ENCODE measurements around the gene BEST4. TPM values are rescaled to one million over a fixed set of nuclear protein-coding genes. Genes with fewer than 3 reads are reported as not detected.
"Not testable (repeated sequence)": the region's sequence is repeated elsewhere in the genome, so short reads cannot be mapped to it uniquely, and the experiment has no call there.

BEST4 gene
- total RNA-seq, 1 donor from 2014 or later: 0.16 TPM

DNA sequence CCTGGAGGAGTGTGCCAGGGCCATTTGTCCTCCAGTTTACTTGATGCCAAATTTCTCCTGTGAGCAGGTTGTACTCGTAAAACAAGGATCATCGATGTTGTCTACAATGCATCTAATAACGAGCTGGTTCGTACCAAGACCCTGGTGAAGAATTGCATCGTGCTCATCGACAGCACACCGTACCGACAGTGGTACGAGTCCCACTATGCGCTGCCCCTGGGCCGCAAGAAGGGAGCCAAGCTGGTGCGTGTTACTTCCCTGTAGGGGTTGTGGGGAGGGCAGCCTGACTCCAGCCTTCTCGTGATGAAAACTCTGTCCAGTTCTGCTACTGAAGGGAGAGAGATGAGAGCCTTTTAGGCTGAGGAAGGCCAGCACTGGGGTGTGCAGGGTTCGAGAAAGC lies 10.4 kb downstream of the BEST4 start:
- no peak for DNase-seq

DNA sequence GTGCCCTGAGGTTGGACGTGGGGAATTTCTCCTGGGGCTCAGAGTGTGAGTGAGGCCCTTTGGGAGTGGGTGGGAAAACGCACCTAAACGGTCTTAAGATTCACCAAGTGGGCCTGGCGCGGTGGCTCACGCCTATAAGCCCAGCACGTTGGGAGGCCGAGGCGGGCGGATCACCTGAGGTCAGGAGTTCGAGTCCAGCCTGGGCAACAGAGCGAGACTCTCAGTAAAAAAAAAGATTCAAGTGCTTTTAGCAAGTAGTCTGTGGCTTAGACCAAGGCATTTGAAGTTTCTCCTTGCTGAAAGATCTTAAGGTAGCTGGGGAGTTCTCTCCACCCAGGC lies 11.3 kb downstream of the BEST4 start:
- DNase-seq: no peak

DNA sequence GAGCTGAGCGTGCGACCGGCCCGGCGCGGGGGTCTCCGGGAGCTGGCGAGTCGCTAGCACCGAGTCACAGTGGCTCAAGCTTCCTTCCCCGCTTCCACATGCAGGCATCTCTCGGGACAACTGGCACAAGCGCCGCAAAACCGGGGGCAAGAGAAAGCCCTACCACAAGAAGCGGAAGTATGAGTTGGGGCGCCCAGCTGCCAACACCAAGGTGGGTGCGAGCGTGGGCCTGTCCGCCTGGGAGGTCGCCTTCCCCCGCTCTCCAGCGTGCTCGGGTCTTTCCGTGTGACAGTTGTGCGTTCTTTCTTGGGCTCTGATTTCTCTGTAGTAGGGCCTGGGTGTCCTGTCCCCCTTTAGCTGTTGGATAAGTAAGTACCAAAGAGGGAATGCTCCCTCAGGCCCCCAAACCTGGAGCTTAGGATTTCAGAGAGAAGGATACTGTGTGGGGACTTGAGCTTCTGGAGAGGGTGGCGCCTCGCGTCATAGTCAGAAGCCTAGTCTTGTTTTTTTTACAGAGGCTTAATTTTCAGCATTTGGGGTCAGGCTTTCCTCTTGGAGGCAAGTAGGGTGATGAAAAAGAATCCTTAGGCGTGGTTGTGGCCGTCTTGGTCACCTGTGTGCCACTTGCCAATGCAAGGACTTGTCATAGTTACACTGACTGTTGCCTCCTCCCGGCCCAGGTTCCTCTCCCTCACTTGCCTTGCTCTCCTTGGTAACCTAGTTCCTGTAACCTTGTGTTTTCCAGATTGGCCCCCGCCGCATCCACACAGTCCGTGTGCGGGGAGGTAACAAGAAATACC lies 11.8 kb downstream of the BEST4 start:
- DNase-seq: no peak

DNA sequence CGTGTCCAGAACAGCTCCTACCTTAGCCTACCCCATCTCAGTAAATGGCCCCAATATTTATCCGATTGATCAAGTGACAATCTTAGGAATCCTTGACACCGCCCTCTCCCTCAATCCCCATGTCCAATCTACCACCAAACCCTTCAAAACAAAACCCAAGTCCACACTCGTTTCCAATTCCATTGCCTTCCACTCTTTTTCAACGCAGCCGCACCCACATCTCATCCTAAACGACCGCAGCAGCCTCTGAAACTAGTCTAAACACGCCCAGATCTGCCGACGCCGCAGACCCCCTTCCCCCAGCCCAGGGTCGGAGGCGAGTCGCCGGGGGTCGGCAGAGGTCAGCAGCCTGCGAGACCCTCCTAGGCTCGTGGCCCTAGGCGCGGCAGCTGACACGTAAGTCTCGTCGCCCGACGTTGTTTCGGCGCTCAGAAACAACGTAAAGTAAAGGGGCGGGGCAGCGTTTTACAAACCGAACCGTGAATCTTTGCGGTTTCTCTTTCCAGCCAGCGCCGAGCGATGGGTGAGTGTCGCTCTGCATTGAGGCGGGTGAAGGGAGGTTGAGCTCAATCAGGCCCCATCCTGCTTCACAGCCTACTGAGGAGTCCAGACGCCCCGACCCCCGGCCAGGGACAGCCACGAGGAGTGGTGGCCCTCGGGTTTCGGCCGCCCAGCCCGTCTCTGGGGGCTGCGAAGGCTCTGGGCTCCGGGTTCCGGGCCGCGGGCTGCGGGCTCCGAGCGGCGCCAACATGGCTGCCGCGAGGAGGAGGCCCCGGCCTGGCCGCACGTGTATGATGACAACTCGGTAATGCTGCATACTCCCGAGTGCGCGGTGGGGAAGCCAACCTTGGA lies 12.7 kb downstream of the BEST4 start, which contains the start of gene RPS8:
TSS of gene RPS8 (plus strand) at position 463 of the 852 bp plus-strand sequence. CDS start at position 520, 57 bp downstream.
- DNase-seq: peak; percentile 86

DNA sequence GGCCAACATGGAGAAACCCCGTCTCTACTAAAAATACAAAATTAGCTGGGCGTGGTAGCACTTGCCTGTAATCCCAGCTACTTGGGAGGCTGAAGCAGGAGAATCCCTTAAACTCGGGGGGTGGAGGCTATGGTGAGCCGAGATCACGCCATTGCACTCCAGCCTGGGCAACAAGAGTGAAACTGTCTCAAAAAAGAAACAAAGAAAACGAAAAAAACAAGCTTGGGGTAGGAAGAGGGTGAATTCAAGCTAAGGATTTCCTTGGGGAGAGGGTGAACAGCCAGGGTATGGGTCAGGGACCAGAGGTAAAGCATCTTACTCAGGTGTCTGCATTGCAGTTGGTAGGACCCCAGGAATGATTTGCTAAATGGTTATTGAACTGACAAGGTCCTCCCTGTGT lies 21.5 kb downstream of the BEST4 start:
- not testable (repeated sequence) for DNase-seq

DNA sequence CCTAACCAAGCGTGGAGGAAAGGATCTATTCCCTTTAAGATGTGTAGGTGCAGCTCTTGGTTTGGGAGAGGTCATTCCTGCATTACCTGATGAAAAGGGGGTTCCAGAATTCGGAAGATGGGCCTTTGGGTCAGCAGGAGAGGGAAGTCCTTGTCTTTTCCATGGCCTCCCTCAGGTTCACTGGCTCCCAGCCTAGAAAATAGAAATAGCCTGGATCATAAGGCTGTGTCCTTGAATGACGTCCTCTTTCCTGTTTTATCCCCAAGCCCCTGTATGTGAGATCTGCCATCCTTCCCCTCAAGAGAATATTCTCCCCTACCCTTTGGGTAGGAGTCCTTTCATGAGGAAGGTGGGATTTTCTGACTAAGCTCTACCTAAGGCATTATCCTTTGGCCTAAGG lies 27.1 kb downstream of the BEST4 start:
- no peak for DNase-seq

DNA sequence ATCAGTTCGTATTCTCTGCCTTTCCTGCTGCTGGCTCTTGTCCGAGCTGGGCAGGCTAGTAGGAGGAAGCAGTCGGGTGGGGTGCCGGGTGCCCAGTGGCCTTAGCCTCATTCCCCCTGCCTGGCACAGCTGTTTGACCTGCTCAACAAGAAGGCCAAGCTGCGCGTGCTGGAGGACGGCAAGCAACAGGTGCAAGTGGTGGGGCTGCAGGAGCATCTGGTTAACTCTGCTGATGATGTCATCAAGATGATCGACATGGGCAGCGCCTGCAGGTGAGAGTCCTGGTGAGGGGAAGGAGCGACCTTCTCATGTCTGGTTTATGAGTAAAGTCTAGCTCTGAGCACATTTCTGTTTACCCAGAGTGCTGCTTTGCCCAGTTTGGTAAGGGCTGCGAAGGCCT lies 28.9 kb downstream of the BEST4 start:
- DNase-seq: no peak

DNA sequence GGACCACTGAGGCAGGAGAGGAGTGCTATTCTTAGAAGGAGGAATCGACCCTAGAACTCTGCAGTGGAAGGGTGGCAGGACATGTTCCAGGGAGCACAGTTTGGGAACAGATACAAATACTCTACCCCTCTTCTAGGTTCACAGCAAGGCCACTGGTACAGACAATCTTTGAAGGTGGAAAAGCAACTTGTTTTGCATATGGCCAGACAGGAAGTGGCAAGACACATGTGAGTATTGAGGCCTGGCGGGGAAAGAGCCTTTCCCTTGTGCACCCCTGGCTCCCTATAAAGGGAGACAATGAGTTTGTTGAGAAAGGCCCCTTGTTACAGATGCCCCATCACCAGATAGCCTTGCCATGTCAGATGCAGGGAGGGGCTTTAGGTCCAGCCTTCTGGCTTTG lies 30.6 kb downstream of the BEST4 start:
- no peak for DNase-seq

DNA sequence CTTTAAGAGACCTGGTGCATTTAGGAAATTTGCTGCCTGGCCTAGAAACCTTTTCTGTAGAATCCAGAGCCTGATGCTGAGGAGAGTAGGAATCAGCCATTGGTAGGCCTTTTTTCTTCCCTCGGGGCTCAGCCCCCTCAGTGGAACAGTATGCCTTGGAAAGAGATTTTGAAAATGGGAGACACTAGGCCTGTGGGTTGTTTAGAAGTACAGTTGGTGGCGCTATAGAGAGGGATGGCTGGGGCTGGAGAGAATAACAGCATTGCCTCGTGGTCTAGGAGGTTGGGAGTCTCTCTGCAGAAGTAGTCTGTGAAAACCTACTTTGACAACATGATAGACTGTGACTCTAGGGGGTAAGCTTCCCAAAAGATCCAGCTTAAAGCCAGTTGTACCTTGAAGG lies 40.1 kb downstream of the BEST4 start:
- no peak for DNase-seq

DNA sequence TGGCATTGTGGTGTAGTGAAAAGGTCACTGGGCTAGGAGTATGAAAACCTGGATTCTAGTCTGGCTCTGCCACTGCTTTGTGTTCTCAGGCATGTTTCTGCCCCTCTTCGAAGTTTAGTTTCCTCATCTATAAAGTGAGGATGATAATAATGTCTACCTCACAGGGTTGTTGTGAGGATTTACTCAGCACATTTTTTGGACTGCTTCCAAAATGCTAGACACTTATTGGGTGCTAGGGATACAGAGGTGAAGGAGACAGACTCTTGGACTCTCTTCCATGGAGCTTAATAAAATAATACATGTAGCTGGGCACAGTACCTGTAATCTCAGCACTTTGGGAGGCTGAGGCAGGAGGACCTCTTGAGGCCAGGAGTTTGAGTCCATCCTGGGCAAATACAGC lies 44.8 kb downstream of the BEST4 start:
- DNase-seq: no peak

DNA sequence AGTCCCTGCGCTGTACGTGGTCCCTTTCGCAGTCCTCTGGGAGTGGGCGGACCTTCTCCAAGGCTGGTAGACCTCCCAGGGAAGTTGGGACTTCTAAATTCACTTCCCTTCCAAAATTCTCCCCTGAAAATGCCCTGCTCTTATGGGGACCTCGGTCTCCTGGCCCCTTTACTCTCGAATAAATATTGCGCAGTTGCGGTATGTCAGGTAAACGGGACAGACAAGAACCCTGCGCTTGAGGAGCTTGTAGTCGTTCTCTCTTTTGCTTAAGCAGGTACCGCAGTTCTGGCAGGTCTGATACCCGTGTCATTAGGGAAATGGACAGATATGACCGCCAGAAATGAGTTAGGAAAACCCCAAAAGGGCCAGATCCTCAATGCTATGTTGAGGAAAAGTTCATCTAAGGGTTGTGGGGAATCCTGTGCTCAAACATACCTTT lies 47.8 kb downstream of the BEST4 start:
- no peak for DNase-seq

DNA sequence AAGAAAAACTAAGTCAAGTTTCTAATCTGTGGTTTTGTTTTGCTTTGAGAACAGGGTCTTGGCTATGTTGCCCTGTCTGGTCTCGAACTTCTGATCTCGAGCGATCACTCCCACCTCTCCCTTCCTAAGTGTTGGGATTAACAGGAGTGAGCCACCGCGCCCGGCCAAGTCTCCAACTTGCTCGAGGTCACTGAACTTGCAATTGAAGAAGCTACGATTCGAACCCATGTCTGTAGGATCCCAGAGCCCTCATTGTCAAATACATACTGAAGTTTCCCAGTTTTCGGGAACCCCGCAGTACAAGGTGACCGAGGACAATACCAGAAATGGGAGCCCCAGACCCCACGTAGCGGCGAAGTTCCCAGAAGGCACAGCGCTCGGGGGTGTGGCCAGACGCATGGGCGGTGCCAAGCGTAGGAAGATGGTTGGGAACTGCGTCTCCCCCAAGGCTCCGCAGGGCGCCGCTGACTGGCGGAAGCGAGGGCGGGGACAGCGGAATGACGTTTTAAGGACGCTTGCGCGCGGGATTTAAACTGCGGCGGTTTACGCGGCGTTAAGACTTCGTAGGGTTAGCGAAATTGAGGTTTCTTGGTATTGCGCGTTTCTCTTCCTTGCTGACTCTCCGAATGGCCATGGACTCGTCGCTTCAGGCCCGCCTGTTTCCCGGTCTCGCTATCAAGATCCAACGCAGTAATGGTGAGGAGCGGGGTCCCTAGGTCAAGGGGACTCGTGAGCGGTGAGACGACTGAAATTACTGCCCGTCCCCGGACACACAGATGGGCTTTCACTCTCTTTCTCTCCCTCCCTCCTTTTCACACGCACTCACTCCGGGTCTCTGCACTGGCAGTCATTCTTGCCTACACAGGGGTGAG lies 48.4 kb downstream of the BEST4 start, which contains the start of gene KIF2C:
TSS of gene KIF2C (plus strand) at position 531 of the 872 bp plus-strand sequence. CDS start at position 627, 96 bp downstream.
- DNase-seq: peak; percentile 94

DNA sequence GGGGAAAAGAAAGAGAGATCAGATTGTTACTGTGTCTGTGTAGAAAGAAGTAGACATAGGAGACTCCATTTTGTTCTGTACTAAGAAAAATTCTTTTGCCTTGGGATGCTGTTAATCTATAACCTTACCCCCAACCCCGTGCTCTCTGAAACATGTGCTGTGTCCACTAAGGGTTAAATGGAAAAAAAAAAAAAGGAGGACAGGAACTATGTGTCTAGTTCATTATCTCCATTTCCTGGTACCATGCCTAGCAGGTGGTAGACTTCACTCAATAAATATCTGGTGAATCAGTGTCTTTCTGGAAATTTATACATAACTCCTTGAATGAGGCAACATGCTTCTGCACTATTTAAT lies 49.0 kb downstream of the BEST4 start:
- not testable (repeated sequence) for DNase-seq

DNA sequence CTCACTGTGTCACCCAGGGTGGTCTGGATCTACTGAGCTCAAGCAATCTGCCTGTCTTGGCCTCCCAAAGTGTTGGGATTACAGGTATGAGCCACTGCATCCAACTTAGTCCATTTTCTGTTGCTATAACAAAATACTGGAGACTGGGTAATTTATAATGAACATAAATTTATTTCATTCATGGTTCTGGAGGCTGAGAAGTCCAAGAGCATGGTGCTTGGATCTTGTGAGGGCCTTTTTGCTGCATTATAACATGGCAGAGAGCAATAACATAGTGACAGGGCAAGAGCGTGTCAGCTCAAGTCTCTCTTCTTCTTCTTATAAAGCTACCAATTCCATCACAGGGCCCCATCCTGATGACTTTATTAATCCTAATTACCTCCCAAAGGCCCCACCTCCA lies 52.0 kb downstream of the BEST4 start:
- DNase-seq: no peak

DNA sequence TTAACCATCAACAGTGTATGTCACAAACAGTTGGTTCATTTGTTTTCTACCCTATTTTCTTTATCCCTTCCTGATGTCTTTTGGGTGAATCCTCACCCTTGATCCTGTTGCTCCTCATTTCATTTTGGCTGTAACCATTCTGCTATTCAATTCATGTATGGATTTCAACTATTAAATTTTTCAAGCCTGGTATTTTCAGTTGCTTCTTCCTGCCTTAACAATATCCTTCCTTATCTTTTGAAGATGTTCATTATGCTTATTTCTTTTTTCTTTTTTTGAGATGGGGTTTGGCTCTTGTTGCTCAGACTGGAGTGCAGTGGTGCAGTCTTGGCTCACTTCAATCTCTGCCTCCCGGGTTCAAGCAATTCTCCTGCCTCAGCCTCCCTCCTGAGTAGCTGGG lies 54.2 kb downstream of the BEST4 start:
- no peak for DNase-seq

Small RNA genes within 50 kb of the gene (small RNA-seq; reads per million reads assigned to genes)
- 68.1 reads per million, percentile 96 among the genes with 10 or more reads in this experiment for gene SNORD38A
- not detected for gene SNORD38B
- gene SNORD46: 2,042 reads per million, percentile 99 among the genes with 10 or more reads in this experiment
- gene SNORD55: not detected

Other genes with a start within 250 kb of the BEST4 start
- gene TMEM53, start 113.7 kb downstream of the BEST4 start, total RNA-seq: 3.7 TPM
- gene ARMH1, start 113.5 kb downstream of the BEST4 start, total RNA-seq: 2.8 TPM
- gene RNU5D-1, start 57.0 kb downstream of the BEST4 start, total RNA-seq: not detected
- gene KIF2C, start 48.3 kb downstream of the BEST4 start, total RNA-seq: 2.5 TPM
- gene RPS8, start 12.6 kb downstream of the BEST4 start, total RNA-seq: 1,634 TPM
- gene PLK3, start 12.2 kb upstream of the BEST4 start, total RNA-seq: 10.0 TPM
- not detected for gene DYNLT4, start 19.2 kb upstream of the BEST4 start, total RNA-seq
- gene BTBD19, start 20.4 kb upstream of the BEST4 start, total RNA-seq: 0.47 TPM
- gene PTCH2, start 55.1 kb upstream of the BEST4 start, total RNA-seq: 1.4 TPM
- 33.1 TPM for gene EIF2B3, start 198.4 kb upstream of the BEST4 start, total RNA-seq
- 17.6 TPM for gene HECTD3, start 223.2 kb upstream of the BEST4 start, total RNA-seq
- 61.8 TPM for gene UROD, start 224.1 kb upstream of the BEST4 start, total RNA-seq